GM19351 (cell line): ENCODE results near the gene HES4.

Experiments
- ATAC-seq: cut with Tn5 transposase; IDR thresholded peaks from one replicate; pipeline ENCODE4 v1.9.1; 2021; ENCODE audit warnings: mild to moderate bottlenecking, moderate library complexity; ENCODE audit not compliant: unreplicated experiment

Gene HES4

DNA sequence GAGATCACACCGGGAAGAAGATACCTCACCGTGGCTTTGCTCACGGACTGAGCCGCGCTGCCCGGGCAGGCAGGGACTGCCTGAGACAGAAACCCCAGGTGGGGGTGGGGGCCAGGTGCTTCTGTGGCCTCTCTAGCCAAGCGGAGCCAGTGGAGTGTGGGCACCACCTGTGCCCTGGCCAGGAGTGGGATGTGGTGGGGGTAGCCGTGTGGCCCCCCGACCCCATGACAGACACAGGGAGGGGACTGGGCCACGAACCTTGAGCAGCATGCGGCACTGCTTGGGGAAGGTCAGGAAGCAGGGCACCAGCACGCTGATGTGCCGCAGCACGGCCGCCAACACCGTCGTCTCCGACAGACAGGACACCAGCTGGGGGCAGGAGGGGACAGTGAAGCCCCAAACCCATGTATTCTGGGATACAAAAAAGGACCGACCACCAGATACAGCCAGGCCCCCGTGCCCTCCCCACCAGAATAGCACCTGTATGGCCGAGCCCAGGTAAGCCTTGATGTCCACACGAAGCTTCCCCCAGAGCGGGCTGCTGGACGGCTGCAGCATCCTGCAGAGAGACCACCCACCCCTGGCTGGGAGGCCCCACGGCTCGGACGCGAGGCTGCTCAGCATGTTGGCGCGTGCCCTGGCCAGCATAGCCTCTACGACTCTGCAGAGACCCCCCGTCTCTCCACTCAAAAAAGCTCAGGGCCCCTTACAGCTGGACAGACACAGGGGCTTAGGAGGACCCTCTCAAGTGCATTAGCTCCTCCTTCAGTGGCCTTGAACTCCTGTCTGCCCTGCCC, 46.2 kb downstream of the HES4 start:
- no peak for ATAC-seq

DNA sequence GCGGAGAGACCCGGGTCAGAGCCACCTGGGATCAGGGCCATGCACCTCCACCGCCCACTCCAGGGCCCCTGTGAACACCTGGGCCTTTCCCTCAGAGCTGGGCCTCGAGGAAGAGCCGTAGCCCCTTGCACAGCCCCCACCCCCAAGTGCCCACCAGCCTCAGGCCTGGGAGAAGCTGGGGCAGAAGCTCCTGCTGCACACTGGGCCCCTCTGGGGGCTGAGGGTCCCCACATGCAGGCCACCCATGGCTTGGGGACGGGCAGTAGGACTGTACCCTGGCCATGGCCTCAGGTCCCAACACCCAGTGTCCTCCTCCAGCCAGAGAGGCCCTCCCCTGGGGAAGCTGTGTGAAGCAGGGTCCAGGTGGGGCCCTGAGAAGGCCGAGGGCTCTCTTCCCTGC, 47.3 kb downstream of the HES4 start:
- no peak for ATAC-seq

DNA sequence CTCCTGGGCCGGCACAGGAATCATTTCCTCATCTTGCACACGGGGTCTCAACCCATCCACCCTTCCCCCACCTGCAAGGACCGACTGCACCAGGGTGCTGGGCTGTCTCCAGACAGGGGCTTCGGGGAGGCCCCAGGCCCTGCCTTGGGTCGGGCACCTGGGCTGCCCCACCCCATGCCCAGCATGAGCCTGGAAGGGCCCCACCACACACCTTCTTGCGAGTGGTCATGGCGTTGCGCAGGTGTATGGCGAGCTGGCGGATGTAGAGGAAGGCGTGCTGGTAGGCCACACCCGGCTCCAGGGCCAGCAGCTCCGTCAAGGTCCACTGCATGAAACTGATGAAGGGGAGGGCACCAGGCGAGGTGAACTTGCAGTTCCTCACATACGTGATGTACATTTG, 47.7 kb downstream of the HES4 start:
- ATAC-seq, result no peak

DNA sequence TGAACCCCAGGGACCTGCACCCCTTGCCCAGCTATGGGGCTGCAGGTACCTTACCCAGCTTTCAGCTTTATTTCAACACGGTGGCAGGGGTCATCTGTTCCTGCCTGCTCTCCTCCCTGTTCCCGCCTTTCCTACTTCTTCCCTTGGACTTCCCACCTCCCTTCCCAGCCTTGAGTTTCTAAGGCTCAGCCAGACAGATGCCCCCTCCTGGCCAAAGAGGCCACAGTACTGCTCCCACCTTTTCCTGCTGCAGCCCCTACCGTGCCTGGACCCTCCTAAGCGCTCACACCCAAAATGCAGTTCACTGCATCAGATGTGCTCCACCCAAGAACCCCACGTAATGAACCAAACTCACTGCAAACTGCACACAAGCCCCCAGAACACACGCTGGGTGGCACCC, 48.5 kb downstream of the HES4 start:
- no peak for ATAC-seq

DNA sequence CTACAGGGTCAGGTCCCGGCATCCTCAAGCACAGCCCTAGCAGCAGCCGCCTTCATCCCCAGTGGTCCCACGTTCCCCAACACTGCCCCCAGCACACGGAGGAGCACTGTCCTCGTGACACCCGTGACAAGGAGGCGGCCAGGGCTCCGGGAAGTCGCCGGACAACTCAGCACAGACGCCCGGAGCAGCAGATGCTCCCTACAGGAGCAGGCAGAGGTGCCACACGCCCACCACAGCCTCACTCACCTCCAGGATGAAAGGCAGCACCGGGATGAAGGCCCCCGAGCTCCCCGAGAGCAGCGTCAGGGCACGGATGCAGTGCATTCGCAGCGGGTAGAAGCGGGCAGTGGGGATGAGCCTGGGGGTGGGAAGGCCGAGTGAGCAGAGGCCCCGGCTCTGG, 49.0 kb downstream of the HES4 start:
- no peak for ATAC-seq

DNA sequence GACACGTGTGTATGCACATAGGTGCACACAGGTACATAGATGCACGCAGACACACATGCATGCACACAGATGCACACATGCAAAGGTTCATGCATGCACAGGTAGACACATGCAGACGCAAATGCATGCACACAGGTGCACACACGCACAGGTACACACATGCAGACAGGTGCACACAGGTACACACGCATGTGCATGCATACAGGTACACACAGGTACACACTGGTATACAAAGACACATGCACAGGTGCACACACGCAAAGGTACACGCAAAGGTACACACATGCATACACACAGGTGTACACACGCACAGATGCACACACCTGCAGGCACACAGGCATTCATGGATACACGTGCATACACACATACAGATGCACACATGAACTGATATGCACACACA, 49.6 kb downstream of the HES4 start:
- no peak for ATAC-seq
